ENCODE data around the gene KCNK7.

DNA sequence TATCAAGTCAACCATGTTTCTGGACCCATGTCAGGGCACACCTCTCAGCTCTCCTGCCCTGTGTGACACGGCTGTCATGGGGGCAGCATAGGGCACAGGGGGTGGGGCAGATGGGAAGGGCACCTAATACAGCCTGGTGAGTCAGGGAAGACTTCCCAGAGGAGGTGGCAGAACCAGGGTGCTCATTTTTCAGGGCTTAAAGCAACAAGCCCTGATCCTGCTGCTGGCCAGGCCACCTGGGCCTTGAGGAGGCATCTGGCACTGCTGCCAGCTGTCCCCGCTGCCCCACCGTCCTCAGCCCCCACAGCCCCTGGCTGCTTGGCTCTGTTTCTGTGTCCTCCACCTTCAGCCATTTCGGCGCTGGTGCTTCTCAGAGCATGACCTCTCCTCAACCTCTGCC, 14.1 kb upstream of the KCNK7 start:
- TF ChIP-seq, protein P1, sequence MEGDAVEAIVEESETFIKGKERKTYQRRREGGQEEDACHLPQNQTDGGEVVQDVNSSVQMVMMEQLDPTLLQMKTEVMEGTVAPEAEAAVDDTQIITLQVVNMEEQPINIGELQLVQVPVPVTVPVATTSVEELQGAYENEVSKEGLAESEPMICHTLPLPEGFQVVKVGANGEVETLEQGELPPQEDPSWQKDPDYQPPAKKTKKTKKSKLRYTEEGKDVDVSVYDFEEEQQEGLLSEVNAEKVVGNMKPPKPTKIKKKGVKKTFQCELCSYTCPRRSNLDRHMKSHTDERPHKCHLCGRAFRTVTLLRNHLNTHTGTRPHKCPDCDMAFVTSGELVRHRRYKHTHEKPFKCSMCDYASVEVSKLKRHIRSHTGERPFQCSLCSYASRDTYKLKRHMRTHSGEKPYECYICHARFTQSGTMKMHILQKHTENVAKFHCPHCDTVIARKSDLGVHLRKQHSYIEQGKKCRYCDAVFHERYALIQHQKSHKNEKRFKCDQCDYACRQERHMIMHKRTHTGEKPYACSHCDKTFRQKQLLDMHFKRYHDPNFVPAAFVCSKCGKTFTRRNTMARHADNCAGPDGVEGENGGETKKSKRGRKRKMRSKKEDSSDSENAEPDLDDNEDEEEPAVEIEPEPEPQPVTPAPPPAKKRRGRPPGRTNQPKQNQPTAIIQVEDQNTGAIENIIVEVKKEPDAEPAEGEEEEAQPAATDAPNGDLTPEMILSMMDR (IDR thresholded peaks at IDR 0.05 in 2 of 3, conservative IDR thresholded peaks at IDR 0.05 in 1 of 3; ENCODE audit: borderline replicate concordance in 1 of 3, insufficient read depth in 1 of 3, low read depth in 2 of 3, low read length in 2 of 3), result no peak
- no peak for TF ChIP-seq RAD21 (IDR thresholded peaks at IDR 0.05; ENCODE audit: low read depth)
- TF ChIP-seq TCF7L2 (IDR thresholded peaks at IDR 0.05; ENCODE audit: borderline replicate concordance, extremely low read depth, insufficient read depth, insufficient read length), result no peak
- no peak for TF ChIP-seq POLR2AphosphoS5 (IDR thresholded peaks at IDR 0.05; ENCODE audit: low read depth, low read length)
- TF ChIP-seq, protein P2, sequence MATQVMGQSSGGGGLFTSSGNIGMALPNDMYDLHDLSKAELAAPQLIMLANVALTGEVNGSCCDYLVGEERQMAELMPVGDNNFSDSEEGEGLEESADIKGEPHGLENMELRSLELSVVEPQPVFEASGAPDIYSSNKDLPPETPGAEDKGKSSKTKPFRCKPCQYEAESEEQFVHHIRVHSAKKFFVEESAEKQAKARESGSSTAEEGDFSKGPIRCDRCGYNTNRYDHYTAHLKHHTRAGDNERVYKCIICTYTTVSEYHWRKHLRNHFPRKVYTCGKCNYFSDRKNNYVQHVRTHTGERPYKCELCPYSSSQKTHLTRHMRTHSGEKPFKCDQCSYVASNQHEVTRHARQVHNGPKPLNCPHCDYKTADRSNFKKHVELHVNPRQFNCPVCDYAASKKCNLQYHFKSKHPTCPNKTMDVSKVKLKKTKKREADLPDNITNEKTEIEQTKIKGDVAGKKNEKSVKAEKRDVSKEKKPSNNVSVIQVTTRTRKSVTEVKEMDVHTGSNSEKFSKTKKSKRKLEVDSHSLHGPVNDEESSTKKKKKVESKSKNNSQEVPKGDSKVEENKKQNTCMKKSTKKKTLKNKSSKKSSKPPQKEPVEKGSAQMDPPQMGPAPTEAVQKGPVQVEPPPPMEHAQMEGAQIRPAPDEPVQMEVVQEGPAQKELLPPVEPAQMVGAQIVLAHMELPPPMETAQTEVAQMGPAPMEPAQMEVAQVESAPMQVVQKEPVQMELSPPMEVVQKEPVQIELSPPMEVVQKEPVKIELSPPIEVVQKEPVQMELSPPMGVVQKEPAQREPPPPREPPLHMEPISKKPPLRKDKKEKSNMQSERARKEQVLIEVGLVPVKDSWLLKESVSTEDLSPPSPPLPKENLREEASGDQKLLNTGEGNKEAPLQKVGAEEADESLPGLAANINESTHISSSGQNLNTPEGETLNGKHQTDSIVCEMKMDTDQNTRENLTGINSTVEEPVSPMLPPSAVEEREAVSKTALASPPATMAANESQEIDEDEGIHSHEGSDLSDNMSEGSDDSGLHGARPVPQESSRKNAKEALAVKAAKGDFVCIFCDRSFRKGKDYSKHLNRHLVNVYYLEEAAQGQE (IDR thresholded peaks at IDR 0.05; ENCODE audit: low read depth), result no peak
- no peak for TF ChIP-seq ZBTB33 (IDR thresholded peaks at IDR 0.05; ENCODE audit: extremely low read depth, insufficient replicate concordance, low read length)
- no peak for TF ChIP-seq EZH2phosphoT487 (IDR thresholded peaks at IDR 0.05; ENCODE audit: borderline replicate concordance)
- no peak for TF ChIP-seq EZH2 (IDR thresholded peaks at IDR 0.05)
- no peak for TF ChIP-seq POLR2A (IDR thresholded peaks at IDR 0.05; ENCODE audit: borderline replicate concordance, extremely low read depth, insufficient read depth, insufficient read length)
- no peak for TF ChIP-seq ZFX (IDR thresholded peaks at IDR 0.05)
- no peak for TF ChIP-seq SIN3A (IDR thresholded peaks at IDR 0.05; ENCODE audit: low read depth)
